ENCODE data around the gene MORN2. TPM values are rescaled to one million over a fixed set of nuclear protein-coding genes. Genes with fewer than 3 reads are reported as not detected.
"Not testable (repeated sequence)": the region's sequence is repeated elsewhere in the genome, so short reads cannot be mapped to it uniquely, and the experiment has no call there.

MORN2 gene
- 10 to 100 TPM in 2 of 4 donors, 1 to 10 TPM in 1, not detected in 1; 10.0 to 14.6 (median 12.9) TPM for total RNA-seq

DNA sequence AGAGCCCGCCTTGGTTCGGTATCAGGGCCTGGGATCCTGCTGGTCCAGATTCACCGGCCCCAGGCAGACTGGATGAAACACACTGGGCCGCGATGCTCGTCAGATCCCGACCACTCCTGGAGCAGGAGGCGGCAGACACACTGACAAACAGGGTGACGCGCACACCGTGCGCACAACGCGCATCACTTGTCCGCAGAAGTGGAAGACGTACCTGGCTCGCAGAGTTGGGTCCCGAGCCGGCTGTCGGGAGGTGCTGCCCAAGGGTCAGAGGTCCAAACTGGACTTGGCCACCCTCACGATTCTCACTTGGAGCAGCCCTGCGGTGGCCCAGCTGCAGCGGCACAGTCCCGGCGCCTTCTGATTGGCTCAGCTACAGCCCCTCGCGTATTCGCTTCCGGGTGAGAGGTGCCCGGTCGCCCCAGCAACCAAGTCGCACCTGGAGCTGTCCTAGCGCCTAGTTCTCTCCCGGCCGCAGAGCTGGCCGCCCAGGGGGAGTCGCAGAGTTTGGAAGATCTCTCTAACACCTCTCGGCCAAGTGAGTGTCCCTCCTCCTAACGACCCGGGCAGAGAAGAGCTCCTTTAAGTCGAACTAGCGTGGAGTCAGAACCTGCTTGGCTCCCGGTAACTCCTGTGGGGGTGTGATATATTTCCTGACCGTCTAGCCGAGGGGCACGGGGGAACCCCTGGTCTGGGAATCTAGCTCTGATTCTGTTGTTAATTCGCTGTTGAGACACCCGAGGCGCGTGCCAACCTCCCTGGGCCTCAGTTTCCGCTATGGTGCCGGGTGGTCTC, at the start of gene MORN2, which contains the start of gene DHX57:
MORN2 (plus strand) TSS at position 401 of the 792 bp plus-strand sequence.
DHX57 (minus strand) TSS at position 359 of the 792 bp plus-strand sequence. CDS start 7,529 bp downstream, outside the sequence.
- in situ Hi-C loops (cut with MboI; ENCODE audit: low pct_ligation_motif_present in 1 of 4, low pct_unique_long_range_greater_than_20kb in 1 of 4, low sequenced_read_pairs in 3 of 4), result no loop called here
- intact Hi-C loops (cut with DNase I; ENCODE audit: low total_unique reads), result no loop called here
- Histone ChIP-seq H3K4me1 (peaks cover 12 to 21% (median 14%) of the 10 kb centered on the region in 4 donors), H3K4me3 (peak within 1 kb of the TSS; percentile 47 to 79 (median 58)), H3K36me3 (peaks cover 0 to under 1% (median 0%) of the 10 kb centered on the region in 4 donors), H3K27me3 (no peaks in the 10 kb centered on the region), H3K27ac (peak within 1 kb of the TSS; percentile 62 to 79 (median 74)), H3K9me3 (no peaks in the 10 kb centered on the region)
- peak; percentile 92 for DNase-seq
- WGBS, 2 donors (ENCODE audit: low coverage in 1 of 2), result 2 to 7% methylated on average over 3 to 43 of the region's 52 CpGs
- TF ChIP-seq, protein P1, sequence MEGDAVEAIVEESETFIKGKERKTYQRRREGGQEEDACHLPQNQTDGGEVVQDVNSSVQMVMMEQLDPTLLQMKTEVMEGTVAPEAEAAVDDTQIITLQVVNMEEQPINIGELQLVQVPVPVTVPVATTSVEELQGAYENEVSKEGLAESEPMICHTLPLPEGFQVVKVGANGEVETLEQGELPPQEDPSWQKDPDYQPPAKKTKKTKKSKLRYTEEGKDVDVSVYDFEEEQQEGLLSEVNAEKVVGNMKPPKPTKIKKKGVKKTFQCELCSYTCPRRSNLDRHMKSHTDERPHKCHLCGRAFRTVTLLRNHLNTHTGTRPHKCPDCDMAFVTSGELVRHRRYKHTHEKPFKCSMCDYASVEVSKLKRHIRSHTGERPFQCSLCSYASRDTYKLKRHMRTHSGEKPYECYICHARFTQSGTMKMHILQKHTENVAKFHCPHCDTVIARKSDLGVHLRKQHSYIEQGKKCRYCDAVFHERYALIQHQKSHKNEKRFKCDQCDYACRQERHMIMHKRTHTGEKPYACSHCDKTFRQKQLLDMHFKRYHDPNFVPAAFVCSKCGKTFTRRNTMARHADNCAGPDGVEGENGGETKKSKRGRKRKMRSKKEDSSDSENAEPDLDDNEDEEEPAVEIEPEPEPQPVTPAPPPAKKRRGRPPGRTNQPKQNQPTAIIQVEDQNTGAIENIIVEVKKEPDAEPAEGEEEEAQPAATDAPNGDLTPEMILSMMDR (IDR thresholded peaks at IDR 0.05), result no peak
- TF ChIP-seq POLR2AphosphoS5 (IDR thresholded peaks at IDR 0.05), result peak; percentile 36 to 58 (median 45)

DNA sequence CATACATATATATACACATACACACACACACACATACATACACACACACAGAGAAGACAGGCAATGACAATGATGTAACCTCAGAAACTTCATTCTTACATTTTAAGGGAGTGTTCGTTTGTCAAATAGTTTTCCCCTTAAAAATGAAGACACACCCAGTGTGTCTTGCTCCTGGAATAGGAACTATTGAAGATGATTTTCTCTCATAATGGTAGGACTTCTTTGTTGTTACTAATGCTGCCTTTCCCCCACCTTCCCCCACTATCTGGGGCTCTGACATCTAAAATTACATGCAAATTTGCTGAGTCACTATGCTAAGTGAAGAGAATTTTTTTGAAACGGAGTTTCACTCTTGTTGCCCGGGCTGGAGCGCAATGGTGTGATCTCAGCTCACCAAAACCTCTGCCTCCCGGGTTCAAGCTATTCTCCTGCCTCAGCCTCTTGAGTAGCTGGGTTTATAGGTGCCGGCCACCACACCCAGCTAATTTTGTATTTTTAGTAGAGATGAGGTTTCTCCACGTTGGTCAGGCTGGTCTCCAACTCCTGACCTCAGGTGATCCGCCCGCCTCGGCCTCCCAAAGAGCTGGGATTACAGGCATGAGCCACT, 48.1 kb upstream of the MORN2 start:
- H3K9me3 ChIP-seq; in situ Hi-C loops (cut with MboI; ENCODE audit: low pct_ligation_motif_present in 1 of 4, low pct_unique_long_range_greater_than_20kb in 1 of 4, low sequenced_read_pairs in 3 of 4); H3K27ac ChIP-seq; H3K4me3 ChIP-seq; H3K27me3 ChIP-seq; intact Hi-C loops (cut with DNase I; ENCODE audit: low total_unique reads); H3K4me1 ChIP-seq; DNase-seq: not testable (repeated sequence)
- peaks cover 0 to 15% (median 4%) of the 10 kb centered on the region in 4 donors for H3K36me3 ChIP-seq
- 78 to 83% methylated on average over 3 to 10 of the region's 10 CpGs for WGBS, 2 donors (ENCODE audit: low coverage in 1 of 2)

DNA sequence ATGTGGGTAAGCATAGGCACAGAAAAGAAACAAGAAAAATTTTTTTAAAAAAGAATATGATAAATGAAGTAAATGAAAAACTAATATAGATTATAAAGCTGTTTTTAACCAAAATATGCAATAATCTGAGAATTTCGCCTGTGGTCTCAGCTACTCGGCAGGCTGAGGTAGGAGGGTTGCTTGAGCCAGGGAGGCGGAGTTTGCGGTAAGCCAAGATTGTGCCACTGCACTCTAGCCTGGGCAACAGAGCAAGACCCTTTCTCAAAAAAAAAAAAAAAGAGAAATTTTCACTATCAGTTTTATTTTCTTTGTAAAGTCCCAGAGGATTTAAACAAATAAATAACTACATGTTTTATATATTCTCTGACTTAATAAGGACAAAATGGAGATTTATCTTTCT, 47.3 kb upstream of the MORN2 start:
- DNase-seq, result no peak
- Histone ChIP-seq H3K4me1 (peaks cover 0 to 4% (median 0%) of the 10 kb centered on the region in 4 donors), H3K36me3 (peaks cover 0 to 10% (median 3%) of the 10 kb centered on the region in 4 donors), H3K9me3 (no peaks in the 10 kb centered on the region), H3K27ac (no peak overlapping the region), H3K27me3 (no peaks in the 10 kb centered on the region), H3K4me3 (no peak overlapping the region)
- 73 to 79% methylated on average over 4 of the region's 4 CpGs for WGBS, 2 donors (ENCODE audit: low coverage in 1 of 2)
- intact Hi-C loops (cut with DNase I; ENCODE audit: low total_unique reads), result no loop called here
- TF ChIP-seq EP300 (IDR thresholded peaks at IDR 0.05; ENCODE audit: low read depth) (no peak), POLR2AphosphoS5 (IDR thresholded peaks at IDR 0.05) (no peak), POLR2A (IDR thresholded peaks at IDR 0.05) (no peak)
- TF ChIP-seq, protein P1 (IDR thresholded peaks at IDR 0.05), result no peak
- in situ Hi-C loops (cut with MboI; ENCODE audit: low pct_ligation_motif_present in 1 of 4, low pct_unique_long_range_greater_than_20kb in 1 of 4, low sequenced_read_pairs in 3 of 4), result no loop called here

DNA sequence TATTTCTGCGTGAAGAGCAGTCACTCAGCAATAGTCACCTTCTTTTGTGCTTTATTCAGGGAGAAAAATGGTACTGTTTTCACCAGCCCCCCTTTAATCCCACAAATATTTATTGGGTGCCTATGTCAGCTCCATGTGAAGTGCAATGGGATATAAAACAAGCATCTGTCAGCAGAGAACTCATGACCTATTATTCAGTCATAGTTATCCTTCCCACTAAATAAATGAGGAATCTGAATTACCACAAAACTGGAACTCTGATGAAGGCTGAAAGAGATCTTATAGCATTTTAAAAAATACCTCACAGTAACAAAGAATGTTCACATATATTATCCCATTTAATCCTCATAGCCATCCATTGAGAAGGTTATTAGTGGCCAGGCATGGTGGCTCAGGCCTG, 45.8 kb upstream of the MORN2 start:
- TF ChIP-seq POLR2A (IDR thresholded peaks at IDR 0.05) (no peak), EP300 (IDR thresholded peaks at IDR 0.05; ENCODE audit: low read depth) (no peak), POLR2AphosphoS5 (IDR thresholded peaks at IDR 0.05) (no peak)
- TF ChIP-seq, protein P1 (IDR thresholded peaks at IDR 0.05), result no peak
- WGBS, 2 donors (ENCODE audit: low coverage in 1 of 2), result 96 to 100% methylated on average over 1 of the region's 1 CpG
- DNase-seq, result no peak
- intact Hi-C loops (cut with DNase I; ENCODE audit: low total_unique reads) (no loop called here), in situ Hi-C loops (cut with MboI; ENCODE audit: low pct_ligation_motif_present in 1 of 4, low pct_unique_long_range_greater_than_20kb in 1 of 4, low sequenced_read_pairs in 3 of 4) (no loop called here)
- Histone ChIP-seq H3K27me3 (no peaks in the 10 kb centered on the region), H3K9me3 (no peaks in the 10 kb centered on the region), H3K36me3 (peaks cover 0 to 16% (median 0%) of the 10 kb centered on the region in 4 donors), H3K27ac (no peak overlapping the region), H3K4me1 (peaks cover 0 to 4% (median 0%) of the 10 kb centered on the region in 4 donors), H3K4me3 (no peak overlapping the region)

All from transverse colon (tissue), 4 donors.